H1 (cell line): Measurements from ENCODE around the gene SPRR1A. TPM values are rescaled to one million over a fixed set of nuclear protein-coding genes. Genes with fewer than 3 reads are reported as not detected.

Experiments used
- CTCF ChIA-PET: fragments of 300-600 bp; sonication (Branson Sonifier 250); formaldehyde crosslinking; loops from one replicate; lab custom pipeline; 2021; ENCODE audit not compliant: partially characterized antibody; lab: Charles Lee
- POLR2A ChIA-PET: fragments of 300-600 bp; sonication (Branson Sonifier 250); formaldehyde crosslinking; loops from one replicate; lab custom pipeline; 2021; ENCODE audit warnings: inconsistent platforms; ENCODE audit not compliant: partially characterized antibody; lab: Charles Lee
- DNase-seq, 2 experiments: peaks; one replicate each; pipeline versions ENCODE4 v3.0.0 to v3.0.0-alpha.2; 2010 to 2022; ENCODE audit warnings: low spot score in 2 of 2, low read depth in 1 of 2, mixed read lengths in 1 of 2
- FAIRE-seq: peaks from 2 replicates; lab custom pipeline; 2011; peaks lifted over from hg19 to GRCh38; lab: Jason Lieb, UNC
- H2AFZ ChIP-seq: 2 replicates; pipeline ENCODE4 v1.8.1; 2012; ENCODE audit warnings: low read length, inconsistent platforms
- H2AK5ac ChIP-seq: 2 replicates; pipeline ENCODE4 v1.6.1; 2013; ENCODE audit warnings: low read depth, low read length
- H2BK120ac ChIP-seq: replicated peaks from 2 replicates; pipeline ENCODE3; 2013; ENCODE audit warnings: low read depth, low read length, inconsistent platforms
- H2BK12ac ChIP-seq: 2 replicates; pipeline ENCODE4 v1.6.1; 2013; ENCODE audit warnings: low read depth, low read length
- H2BK15ac ChIP-seq: 2 replicates; pipeline ENCODE4 v1.6.1; 2013; ENCODE audit warnings: low read length
- H2BK20ac ChIP-seq: 2 replicates; pipeline ENCODE4 v1.6.1; 2013; ENCODE audit warnings: low read length
- H2BK5ac ChIP-seq: 2 replicates; pipeline ENCODE4 v1.6.1; 2013; ENCODE audit warnings: low read depth, low read length
- H3K14ac ChIP-seq: 2 replicates; pipeline ENCODE4 v1.6.1; 2013; ENCODE audit warnings: inconsistent platforms; ENCODE audit not compliant: insufficient read length
- H3K18ac ChIP-seq: 2 replicates; pipeline ENCODE4 v1.6.1; 2013; ENCODE audit warnings: low read length; ENCODE audit errors: extremely low read depth
- H3K23ac ChIP-seq: 2 replicates; pipeline ENCODE4 v1.6.1; 2013; ENCODE audit warnings: inconsistent platforms; ENCODE audit not compliant: insufficient read length
- H3K23me2 ChIP-seq: 2 replicates; pipeline ENCODE4 v1.6.1; 2013; ENCODE audit warnings: low read depth, low read length
- H3K27ac ChIP-seq: 2 replicates; pipeline ENCODE4 v1.6.1; 2011; ENCODE audit warnings: low read depth, low read length, inconsistent platforms
- H3K27me3 ChIP-seq, 4 experiments: replicated peaks in 1 of 4; 1 replicate in 1 of 4; 2 replicates in 3 of 4; pipeline versions ENCODE4 v1.6.1 to v1.8.1; 2011 to 2013; ENCODE audit warnings: low read length in 3 of 4, mild to moderate bottlenecking in 3 of 4, inconsistent platforms in 2 of 4, mixed read lengths in 2 of 4, moderate library complexity in 1 of 4; ENCODE audit not compliant: control insufficient read depth in 3 of 4, insufficient read depth in 3 of 4; ENCODE audit errors: extremely low read depth in 1 of 4
- H3K36me3 ChIP-seq, 4 experiments: 2 replicates each; pipeline versions ENCODE4 v1.6.1 to v1.8.1; 2011 to 2013; ENCODE audit warnings: mild to moderate bottlenecking in 4 of 4, low read length in 3 of 4, moderate library complexity in 2 of 4, control low read depth in 1 of 4, inconsistent platforms in 1 of 4; ENCODE audit not compliant: insufficient read depth in 4 of 4, control insufficient read depth in 2 of 4
- H3K4ac ChIP-seq: replicated peaks from 2 replicates; pipeline ENCODE3; 2013; ENCODE audit warnings: low read length, low read depth, mixed read lengths, inconsistent platforms; ENCODE audit not compliant: insufficient read length
- H3K4me1 ChIP-seq, 4 experiments: replicated peaks in 1 of 4; 1 replicate in 1 of 4; 2 replicates in 3 of 4; pipeline versions ENCODE4 v1.6.1 to v1.8.1; 2011 to 2013; ENCODE audit warnings: low read length in 3 of 4, inconsistent platforms in 2 of 4, mixed read lengths in 1 of 4; ENCODE audit not compliant: insufficient read depth in 4 of 4, control insufficient read depth in 3 of 4
- H3K4me2 ChIP-seq, 2 experiments: 2 replicates each; pipeline versions ENCODE4 v1.6.1 to v1.8.1; 2011 to 2013; ENCODE audit warnings: low read depth in 2 of 2, low read length in 2 of 2, control low read depth in 1 of 2, inconsistent platforms in 1 of 2, mild to moderate bottlenecking in 1 of 2; ENCODE audit not compliant: insufficient read depth in 1 of 2
- H3K4me3 ChIP-seq, 4 experiments: fragments of 200-600, 300-600 bp in 1 of 4; sonication (generic), shearing (Covaris generic), sonication (Bioruptor Twin) in 1 of 4; 2 replicates each; pipeline versions ENCODE4 v1.5.1 to v1.8.1; 2011 to 2016; ENCODE audit warnings: low read length in 4 of 4, low read depth in 3 of 4, control low read depth in 2 of 4, inconsistent platforms in 2 of 4, mild to moderate bottlenecking in 2 of 4, mixed read lengths in 1 of 4, moderate library complexity in 1 of 4; ENCODE audit not compliant: insufficient read depth in 2 of 4; ENCODE audit errors: extremely low read depth in 1 of 4
- H3K56ac ChIP-seq: replicated peaks from 2 replicates; pipeline ENCODE3; 2013; ENCODE audit warnings: low read depth, mild to moderate bottlenecking, mixed read lengths, low read length, inconsistent platforms; ENCODE audit not compliant: insufficient read length
- H3K79me1 ChIP-seq: 2 replicates; pipeline ENCODE4 v1.6.1; 2013; ENCODE audit warnings: low read depth, low read length, control low read depth
- H3K79me2 ChIP-seq, 2 experiments: 2 replicates each; pipeline versions ENCODE4 v1.6.1 to v1.8.1; 2012 to 2013; ENCODE audit warnings: low read length in 2 of 2, mild to moderate bottlenecking in 2 of 2, inconsistent platforms in 1 of 2; ENCODE audit not compliant: insufficient read depth in 2 of 2, control insufficient read depth in 1 of 2
- H3K9ac ChIP-seq, 4 experiments: replicated peaks in 1 of 4; 1 replicate in 1 of 4; 2 replicates in 3 of 4; pipeline versions ENCODE4 v1.6.1 to v1.8.1; 2011 to 2013; ENCODE audit warnings: low read depth in 3 of 4, low read length in 3 of 4, control low read depth in 2 of 4, mild to moderate bottlenecking in 2 of 4, moderate library complexity in 2 of 4, inconsistent platforms in 1 of 4; ENCODE audit errors: extremely low read depth in 1 of 4
- H3K9me3 ChIP-seq, 2 experiments: 2 replicates each; pipeline versions ENCODE4 v1.6.1 to v1.8.1; 2012 to 2013; ENCODE audit warnings: mild to moderate bottlenecking in 2 of 2, moderate library complexity in 2 of 2, control low read depth in 1 of 2, inconsistent platforms in 1 of 2, low read depth in 1 of 2, low read length in 1 of 2, mixed read lengths in 1 of 2; ENCODE audit not compliant: insufficient read depth in 2 of 2
- H4K20me1 ChIP-seq, 2 experiments: replicated peaks in 1 of 2; 2 replicates each; pipeline versions ENCODE3 to v1.8.1; 2011 to 2013; ENCODE audit warnings: inconsistent platforms in 2 of 2, low read length in 2 of 2, mild to moderate bottlenecking in 1 of 2; ENCODE audit not compliant: insufficient read depth in 2 of 2, control insufficient read depth in 1 of 2
- H4K5ac ChIP-seq: 2 replicates; pipeline ENCODE4 v1.6.1; 2013; ENCODE audit warnings: low read length, low read depth, mixed read lengths, inconsistent platforms; ENCODE audit not compliant: insufficient read length
- H4K8ac ChIP-seq: 2 replicates; pipeline ENCODE4 v1.8.0; 2013; ENCODE audit warnings: mild to moderate bottlenecking, moderate library complexity, low read length, inconsistent platforms; ENCODE audit not compliant: insufficient read depth; ENCODE audit errors: extremely low read depth
- H4K91ac ChIP-seq: replicated peaks from 2 replicates; pipeline ENCODE3; 2013; ENCODE audit warnings: low read length, mixed read lengths, inconsistent platforms; ENCODE audit not compliant: insufficient read length
- WGBS, 2 experiments: shearing (Covaris generic) in 1 of 2; methylation state at CpG; one replicate each; pipeline versions ENCODE4 v1.1.6 to v1.1.7; 2013 to 2015; ENCODE audit warnings: low lambda C conversion rate in 2 of 2, mixed read lengths in 2 of 2, inconsistent platforms in 1 of 2, low coverage in 1 of 2, missing lambda C conversion rate in 1 of 2; ENCODE audit not compliant: insufficient replicate concordance in 2 of 2, insufficient coverage in 1 of 2, insufficient read length in 1 of 2; ENCODE audit errors: extremely low coverage in 1 of 2, missing lambda C conversion rate in 1 of 2; 5-methylcytosine and 5-hydroxymethylcytosine counted together
- polyA plus RNA-seq, 7 experiments: library from polyadenylated mRNA; depleted of rRNA in 3 of 7; stranded (reverse) in 5 of 7; unstranded in 2 of 7; fragments of >200 nt in 5 of 7; fragments of 200-250 nt in 2 of 7; gene quantifications; 1 replicate in 5 of 7; 2 replicates in 1 of 7; 4 replicates in 1 of 7; pipeline versions ENCODE4 v1.2.1 to v1.2.3, GENCODE V29; 2011 to 2013; ENCODE audit warnings: missing spikeins in 2 of 7, mixed read lengths in 2 of 7
- total RNA-seq: library from RNA; stranded (reverse); fragmentation: NEBNext Ultra II Directional; extraction: Animal tissue kit (Norgen Biotek cat#: 25700); gene quantifications from 2 replicates; pipeline ENCODE4 v1.2.1, GENCODE V29; 2021

Gene SPRR1A
- total and polyA plus RNA-seq, 2 of the 8 experiments (the other 6 are each of a cell fraction or from before 2014, with no cell fraction given): not detected

- CTCF ChIA-PET: interaction anchor here (0.6 to 7.9 kb wide), 20 partner anchors 8 to 263 kb away, joined by 3 to 114 read pairs (median 3); partner anchors contain the start of gene SPRR2B
- no peaks in the 10 kb centered on the region for H3K36me3 ChIP-seq
- no peaks in the 10 kb centered on the region for H3K9me3 ChIP-seq
- POLR2A ChIA-PET: no interaction called here
- peak in 1 of 2 experiments; percentile 68 for DNase-seq
- H3K18ac ChIP-seq: no peak overlapping the region
- H3K4me3 ChIP-seq: no peak overlapping the region
- H3K4me1 ChIP-seq: no peaks in the 10 kb centered on the region
- H3K4me2 ChIP-seq: no peak overlapping the region
- no peaks in the 10 kb centered on the region for H3K79me1 ChIP-seq
- FAIRE-seq: no peak
- no peak overlapping the region for H3K27ac ChIP-seq
- no peak overlapping the region for H2BK5ac ChIP-seq
- H2BK15ac ChIP-seq: no peak overlapping the region
- 83% methylated on average over 10 of the region's 10 CpGs; no CpG with 5 or more reads in 1 of the 2 experiments for WGBS, 2 experiments
- H4K91ac ChIP-seq: no peak overlapping the region
- H3K14ac ChIP-seq: no peak overlapping the region
- H3K23ac ChIP-seq: no peak overlapping the region
- no peak overlapping the region for H4K5ac ChIP-seq
- H4K20me1 ChIP-seq: no peaks in the 10 kb centered on the region
- no peak overlapping the region for H3K56ac ChIP-seq
- no peak overlapping the region for H3K9ac ChIP-seq
- no peak overlapping the region for H4K8ac ChIP-seq
- H3K23me2 ChIP-seq: no peaks in the 10 kb centered on the region; the same call in 1 of the 2 replicates
- peak overlapping the region; percentile 47 for H2BK120ac ChIP-seq
- H2BK12ac ChIP-seq: no peak overlapping the region
- no peak overlapping the region for H2AFZ ChIP-seq
- no peaks in the 10 kb centered on the region for H3K27me3 ChIP-seq
- no peaks in the 10 kb centered on the region for H3K79me2 ChIP-seq
- no peak overlapping the region for H2BK20ac ChIP-seq
- H3K4ac ChIP-seq: no peak overlapping the region
- no peak overlapping the region for H2AK5ac ChIP-seq
Measured at GRCh38 chr1:152960452-152961044, 23.3 kb upstream of the SPRR1A start.
